Thyroid gland (tissue), 4 donors: ENCODE data around the gene SLC9C1.

ENCODE experiments used
- CTCF ChIP-seq, 6 experiments: fragments of 200-600 bp in 3 of 6; fragments of 450-650 bp in 3 of 6; sonication (generic) in 3 of 6; IDR thresholded peaks; one replicate each; pipeline ENCODE4 v1.5.1; 2016 to 2019; ENCODE audit warnings: antibody characterized with exemption in 6 of 6, mild to moderate bottlenecking in 2 of 6, inconsistent platforms in 1 of 6, moderate library complexity in 1 of 6
- POLR2A ChIP-seq, 2 donors: fragments of 450-650 bp; IDR thresholded peaks; one replicate each; pipeline ENCODE4 v1.6.1; 2017; ENCODE audit warnings: antibody characterized with exemption in 2 of 2, mild to moderate bottlenecking in 2 of 2, moderate library complexity in 1 of 2

DNA sequence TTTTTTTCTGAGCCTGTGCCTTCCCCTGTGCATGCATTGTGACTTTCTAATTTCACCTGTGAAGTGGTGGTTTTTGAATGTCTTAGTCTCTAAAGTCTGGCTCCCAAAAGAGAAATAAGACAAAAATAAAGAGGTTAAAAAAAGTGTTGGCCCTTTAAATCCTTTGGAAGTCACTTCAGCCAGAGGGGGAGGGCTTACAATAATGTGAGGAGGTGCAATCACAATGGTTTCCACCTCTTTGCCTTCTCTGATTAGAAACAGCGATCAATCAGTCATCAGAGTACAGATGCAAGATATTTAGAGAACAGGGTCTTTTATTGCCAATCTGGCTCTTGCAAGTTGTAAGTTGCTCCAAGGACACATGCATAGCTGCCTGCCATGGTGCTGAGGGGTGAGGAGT is 96.9 kb downstream of the SLC9C1 start:
- no peak for TF ChIP-seq CTCF (IDR thresholded peaks at IDR 0.05)
- no peak for TF ChIP-seq POLR2A (IDR thresholded peaks at IDR 0.05)
